HG03558 (cell line): ENCODE measurements around the gene AMPD3.

ENCODE experiments used
- ATAC-seq: cut with Tn5 transposase; IDR thresholded peaks from one replicate; pipeline ENCODE4 v1.9.1; 2021; ENCODE audit warnings: moderate number of reproducible peaks; ENCODE audit not compliant: unreplicated experiment; ENCODE audit errors: extremely low read depth

Gene AMPD3

DNA sequence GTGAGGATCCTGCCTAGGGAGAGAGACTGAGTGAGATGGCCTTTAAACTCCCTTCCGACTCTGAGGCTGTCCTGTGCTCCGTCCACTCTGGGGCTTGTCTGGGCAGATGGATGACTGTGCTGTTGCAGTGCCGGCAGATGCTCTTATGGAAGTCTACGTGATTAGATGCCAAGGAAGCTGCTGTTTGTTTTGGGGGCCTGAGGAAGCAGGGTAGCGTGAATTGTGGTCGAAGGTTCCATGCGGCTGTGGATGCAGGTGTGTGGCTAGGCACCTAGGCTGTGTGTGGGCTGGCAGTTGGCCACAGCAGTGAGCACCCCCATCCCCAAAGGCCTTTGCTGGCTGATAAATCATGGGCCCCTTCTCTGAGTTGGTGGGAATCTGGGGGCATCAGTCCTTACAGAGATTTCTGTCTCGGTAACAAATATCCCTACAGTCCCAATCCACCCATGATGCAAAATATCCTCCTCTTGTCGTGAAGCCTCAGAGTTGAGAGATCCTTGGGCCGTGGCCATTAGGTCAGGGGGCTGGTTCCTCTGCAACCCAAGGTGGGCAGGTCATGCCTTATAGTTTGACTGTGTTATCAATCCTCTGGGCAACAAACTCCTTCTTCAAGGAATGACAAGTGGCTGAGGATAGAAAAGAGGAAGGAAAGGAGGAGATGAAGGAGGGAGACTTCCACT is 31.2 kb downstream of the AMPD3 start:
- ATAC-seq: no peak

- ATAC-seq: no peak
Measured at GRCh38 chr11:10487002-10487647, 32.1 kb downstream of the AMPD3 start.

GRCh38 chr11:10488121-10488933 is 33.3 kb downstream of the AMPD3 start:
- no peak for ATAC-seq

GRCh38 chr11:10488934-10489691 is 34.0 kb downstream of the AMPD3 start:
- no peak for ATAC-seq

GRCh38 chr11:10490032-10490397 is 35.0 kb downstream of the AMPD3 start:
- no peak for ATAC-seq

- no peak for ATAC-seq
Measured at GRCh38 chr11:10490398-10491241, 35.6 kb downstream of the AMPD3 start.

DNA sequence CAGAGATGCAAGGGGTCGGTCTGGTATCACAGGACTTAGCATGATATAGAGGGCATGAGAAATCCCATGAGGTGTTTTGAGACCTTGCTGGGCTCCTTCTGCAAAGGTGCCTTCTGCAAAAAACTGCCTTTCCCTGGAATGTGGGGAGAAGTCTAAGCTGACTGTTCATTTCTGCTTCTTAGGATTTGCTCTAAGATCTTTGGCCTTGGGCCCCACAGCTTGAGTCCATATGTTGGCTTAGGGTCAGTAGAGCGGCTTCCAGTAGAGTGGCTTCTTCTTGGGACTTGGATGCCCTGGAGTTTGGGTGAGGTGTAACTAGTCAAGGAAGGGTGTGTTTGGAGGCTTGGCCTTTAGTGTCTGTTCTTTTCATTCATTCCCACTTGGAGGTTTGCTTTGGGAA is 37.0 kb downstream of the AMPD3 start:
- ATAC-seq: no peak

DNA sequence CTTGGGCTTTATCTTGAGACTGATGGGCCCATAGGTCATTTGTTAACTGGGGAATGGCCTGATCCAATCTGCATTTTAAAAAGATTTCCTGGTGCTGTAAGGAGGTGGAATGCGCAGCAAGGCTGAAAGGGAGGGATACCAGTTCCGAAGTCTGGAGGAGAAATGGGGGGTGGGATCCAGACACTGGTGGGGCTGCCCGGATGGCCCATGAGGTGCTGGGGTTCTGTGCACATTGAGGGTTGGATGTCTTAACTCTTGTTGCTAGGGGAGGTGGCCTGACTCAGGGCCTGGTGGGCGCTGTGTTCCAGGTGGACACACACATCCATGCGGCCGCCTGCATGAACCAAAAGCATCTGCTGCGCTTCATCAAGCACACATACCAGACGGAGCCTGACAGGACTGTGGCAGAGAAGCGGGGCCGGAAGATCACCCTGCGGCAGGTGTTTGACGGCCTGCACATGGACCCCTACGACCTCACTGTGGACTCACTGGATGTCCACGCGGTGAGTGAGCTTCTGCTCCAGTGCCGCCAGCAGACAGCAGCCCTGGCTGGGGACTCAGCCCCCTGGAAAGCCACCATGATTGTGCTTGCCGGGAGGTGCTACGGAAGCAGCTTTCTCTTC is 38.1 kb downstream of the AMPD3 start:
- ATAC-seq: no peak

GRCh38 chr11:10494636-10495463 is 39.8 kb downstream of the AMPD3 start:
- ATAC-seq: no peak

DNA sequence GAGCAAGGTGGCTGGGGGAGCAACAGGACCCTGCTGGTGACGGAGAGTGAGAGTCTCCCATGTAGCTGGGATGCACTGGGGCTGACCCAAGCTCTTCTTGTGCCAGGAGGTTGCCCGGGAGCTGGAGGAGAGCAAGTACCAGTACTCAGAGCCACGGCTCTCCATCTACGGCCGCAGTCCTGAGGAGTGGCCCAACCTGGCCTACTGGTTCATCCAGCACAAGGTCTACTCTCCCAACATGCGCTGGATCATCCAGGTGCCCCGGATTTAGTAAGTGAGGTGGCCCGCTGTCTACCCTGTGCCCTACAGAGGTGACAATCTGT is 40.4 kb downstream of the AMPD3 start:
- no peak for ATAC-seq

- ATAC-seq: no peak
Measured at GRCh38 chr11:10496296-10496936, 41.4 kb downstream of the AMPD3 start.

GRCh38 chr11:10497371-10498021 is 42.4 kb downstream of the AMPD3 start:
- no peak for ATAC-seq

GRCh38 chr11:10498022-10498400 is 42.9 kb downstream of the AMPD3 start:
- no peak for ATAC-seq

GRCh38 chr11:10498426-10499250 is 43.6 kb downstream of the AMPD3 start:
- no peak for ATAC-seq

DNA sequence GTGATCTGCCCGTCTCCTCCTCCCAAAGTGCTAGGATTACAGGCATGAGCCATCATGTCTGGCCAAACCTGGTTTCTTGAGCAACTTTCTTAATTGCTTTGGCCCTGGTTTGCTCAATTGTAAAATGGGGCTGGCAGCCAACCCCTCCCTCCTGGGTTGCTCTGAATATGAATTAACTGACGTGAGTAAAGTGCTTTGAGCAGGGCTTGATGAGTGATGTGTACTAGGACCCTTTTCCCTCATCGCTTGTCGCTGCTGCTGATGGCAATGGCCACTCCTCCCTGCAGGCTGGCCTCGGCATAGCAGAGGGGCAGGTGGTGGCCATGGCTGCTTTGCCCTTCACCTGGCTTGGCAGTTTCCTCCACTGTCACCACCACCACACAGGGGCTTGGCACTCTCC is 44.4 kb downstream of the AMPD3 start:
- no peak for ATAC-seq

DNA sequence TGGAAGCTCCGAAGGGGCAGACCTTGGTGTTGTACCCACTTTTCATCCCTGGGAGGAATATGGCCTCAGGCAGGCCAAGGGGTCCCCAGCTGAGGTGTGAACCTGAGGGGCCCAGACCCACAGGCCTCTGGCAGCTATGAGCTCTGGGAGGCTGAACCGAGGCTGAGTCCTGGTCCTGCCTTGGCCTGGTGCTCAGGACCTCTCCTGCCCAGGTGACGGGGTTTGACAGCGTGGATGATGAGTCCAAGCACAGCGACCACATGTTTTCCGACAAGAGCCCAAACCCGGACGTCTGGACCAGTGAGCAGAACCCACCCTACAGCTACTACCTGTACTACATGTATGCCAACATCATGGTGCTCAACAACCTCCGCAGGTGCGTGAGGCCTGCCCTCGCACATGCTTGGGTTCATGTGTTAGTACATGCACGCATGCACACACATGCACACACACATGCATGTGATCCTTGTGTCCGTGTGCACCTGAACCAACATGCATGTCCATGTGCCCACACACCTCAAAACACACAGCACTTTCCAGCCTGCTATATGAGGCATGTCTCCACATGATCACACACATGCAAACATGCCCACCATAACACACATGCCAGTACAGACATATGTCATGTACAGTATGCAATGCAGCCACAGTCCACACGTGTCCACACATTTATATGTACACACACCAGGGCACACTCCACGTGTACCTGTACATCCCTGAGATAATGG is 45.0 kb downstream of the AMPD3 start:
- ATAC-seq: no peak
